Amniotic stem cell (primary cell): ENCODE measurements around the gene PLA2R1.
A peak's percentile ranks its signal among the peaks of the same experiment; 100 is the strongest.

Source experiments
- DNase-seq: peaks from one replicate; lab custom pipeline; 2025; lab: John Stamatoyannopoulos, UW

PLA2R1 gene

GRCh38 chr2:160062292-160063005, at the start of gene PLA2R1:
Gene PLA2R1, minus strand, starts transcription at chr2:160062615. Its CDS starts 212 bp downstream, at chr2:160062403.
- no peak for DNase-seq

GRCh38 chr2:160110674-160111239, 48.3 kb upstream of the PLA2R1 start:
- no peak for DNase-seq

GRCh38 chr2:160109939-160110673, 47.7 kb upstream of the PLA2R1 start:
- peak; percentile 69 for DNase-seq

GRCh38 chr2:160109243-160109642, 46.8 kb upstream of the PLA2R1 start:
- no peak for DNase-seq

GRCh38 chr2:160108646-160109045, 46.2 kb upstream of the PLA2R1 start:
- no peak for DNase-seq

- no peak for DNase-seq
Observed at GRCh38 chr2:160105366-160105765, 43.0 kb upstream of the PLA2R1 start.

GRCh38 chr2:160104115-160104514, 41.7 kb upstream of the PLA2R1 start:
- DNase-seq: no peak

GRCh38 chr2:160097326-160097725, 34.9 kb upstream of the PLA2R1 start:
- DNase-seq: no peak

GRCh38 chr2:160096409-160096808, 34.0 kb upstream of the PLA2R1 start:
- no peak for DNase-seq

GRCh38 chr2:160092445-160092844, 30.0 kb upstream of the PLA2R1 start:
- no peak for DNase-seq

- DNase-seq: no peak
Observed at GRCh38 chr2:160091381-160091780, 29.0 kb upstream of the PLA2R1 start.

- DNase-seq: no peak
Observed at GRCh38 chr2:160087854-160088745, 25.7 kb upstream of the PLA2R1 start.

- DNase-seq: no peak
Observed at GRCh38 chr2:160085662-160086061, 23.2 kb upstream of the PLA2R1 start.

GRCh38 chr2:160077912-160078810, 15.7 kb upstream of the PLA2R1 start:
- DNase-seq: no peak

- no peak for DNase-seq
Observed at GRCh38 chr2:160076914-160077313, 14.5 kb upstream of the PLA2R1 start.

GRCh38 chr2:160076241-160076640, 13.8 kb upstream of the PLA2R1 start:
- DNase-seq: no peak

- DNase-seq: peak; percentile 53
Observed at GRCh38 chr2:160075171-160075570, 12.8 kb upstream of the PLA2R1 start.

GRCh38 chr2:160073284-160073888, 11.0 kb upstream of the PLA2R1 start:
- DNase-seq: no peak

GRCh38 chr2:160068906-160069305, 6.5 kb upstream of the PLA2R1 start:
- DNase-seq: no peak

- no peak for DNase-seq
Observed at GRCh38 chr2:160064916-160065315, 2.5 kb upstream of the PLA2R1 start.
